Neural cell (in vitro differentiated cells): ENCODE results near the gene PTPN5. TPM values are rescaled to one million over a fixed set of nuclear protein-coding genes. Genes with fewer than 3 reads are reported as not detected.

Experiments used
- H2AFZ ChIP-seq: fragments of 200-600, 300-800 bp; sonication (generic), shearing (Covaris generic); 2 replicates; pipeline ENCODE4 v1.6.0; 2014; ENCODE audit warnings: low read depth, mild to moderate bottlenecking, antibody characterized with exemption, low read length, moderate library complexity
- H3F3A ChIP-seq: fragments of 200-600 bp; shearing (Covaris generic); 2 replicates; pipeline ENCODE4 v1.6.1; 2016; ENCODE audit warnings: mild to moderate bottlenecking, moderate library complexity, mixed read lengths, antibody characterized with exemption, low read length; ENCODE audit not compliant: insufficient read depth, poor library complexity, severe bottlenecking
- H3K27ac ChIP-seq: fragments of 200-600, 300-800 bp; sonication (generic), shearing (Covaris generic); 2 replicates; pipeline ENCODE4 v1.5.1; 2014; ENCODE audit warnings: mild to moderate bottlenecking, low read length, moderate library complexity
- H3K27me3 ChIP-seq: fragments of 300-800, 200-600 bp; sonication (generic), shearing (Covaris generic); 2 replicates; pipeline ENCODE4 v1.6.0; 2014; ENCODE audit warnings: mild to moderate bottlenecking, low read depth, low read length, moderate library complexity; ENCODE audit not compliant: insufficient read depth
- H3K36me3 ChIP-seq: fragments of 300-800, 200-600 bp; sonication (generic), shearing (Covaris generic); 2 replicates; pipeline ENCODE4 v1.5.1; 2014; ENCODE audit warnings: mild to moderate bottlenecking, antibody characterized with exemption, low read length, moderate library complexity; ENCODE audit not compliant: insufficient read depth
- H3K4me2 ChIP-seq: fragments of 300-800, 200-600 bp; sonication (generic), shearing (Covaris generic); 2 replicates; pipeline ENCODE4 v1.6.0; 2014; ENCODE audit warnings: mild to moderate bottlenecking, low read length
- H3K4me3 ChIP-seq: fragments of 300-800, 200-600 bp; sonication (generic), shearing (Covaris generic); 2 replicates; pipeline ENCODE4 v1.5.1; 2014; ENCODE audit warnings: mild to moderate bottlenecking, low read length, moderate library complexity
- H3K79me2 ChIP-seq: fragments of 200-600 bp; shearing (Covaris generic); replicated peaks from 2 replicates; pipeline ENCODE4 v1.6.0; 2014; ENCODE audit warnings: mild to moderate bottlenecking, low read length, moderate library complexity; ENCODE audit not compliant: insufficient read depth
- H3K9ac ChIP-seq: fragments of 300-800, 200-600 bp; sonication (generic), shearing (Covaris generic); 2 replicates; pipeline ENCODE4 v1.6.1; 2016; ENCODE audit warnings: mild to moderate bottlenecking, low read length, mixed read lengths
- H3K9me2 ChIP-seq: fragments of 200-600 bp; shearing (Covaris generic); 2 replicates; pipeline ENCODE4 v1.6.1; 2016; ENCODE audit warnings: mild to moderate bottlenecking, low read length, mixed read lengths; ENCODE audit not compliant: insufficient read depth
- H3K9me3 ChIP-seq: fragments of 200-600, 300-800 bp; sonication (generic), shearing (Covaris generic); 2 replicates; pipeline ENCODE4 v1.6.1; 2016; ENCODE audit warnings: mild to moderate bottlenecking, mixed run types, low read length, moderate library complexity, mixed read lengths
- H4K20me1 ChIP-seq: fragments of 200-600 bp; shearing (Covaris generic); 2 replicates; pipeline ENCODE4 v1.6.1; 2016; ENCODE audit warnings: mild to moderate bottlenecking, mixed run types; ENCODE audit not compliant: insufficient read depth
- CTCF ChIP-seq: fragments of 450-650 bp; IDR thresholded peaks from 2 replicates; pipeline ENCODE4 v1.5.1; 2014; ENCODE audit warnings: antibody characterized with exemption, mild to moderate bottlenecking, moderate library complexity; ENCODE audit not compliant: poor library complexity, severe bottlenecking
- EP300 ChIP-seq: fragments of 450-650 bp; conservative IDR thresholded peaks from 2 replicates; pipeline ENCODE4 v1.6.1; 2014; ENCODE audit warnings: antibody characterized with exemption, mild to moderate bottlenecking, moderate library complexity; ENCODE audit not compliant: poor library complexity, severe bottlenecking
- EZH2 ChIP-seq: fragments of 200-600, 300-800 bp; shearing (Covaris generic), sonication (generic); IDR thresholded peaks from 2 replicates; pipeline ENCODE4 v1.6.1; 2014; ENCODE audit warnings: antibody characterized with exemption, low read length, borderline replicate concordance, mild to moderate bottlenecking; ENCODE audit not compliant: insufficient read depth, poor library complexity, severe bottlenecking
- MXI1 ChIP-seq: fragments of 450-650 bp; conservative IDR thresholded peaks from 2 replicates; pipeline ENCODE4 v1.6.1; 2014; ENCODE audit warnings: antibody characterized with exemption, mild to moderate bottlenecking; ENCODE audit not compliant: poor library complexity, severe bottlenecking
- POLR2AphosphoS5 ChIP-seq: IDR thresholded peaks from 2 replicates; pipeline ENCODE4 v1.6.1; 2012
- RAD21 ChIP-seq: fragments of 450-650 bp; conservative IDR thresholded peaks from 2 replicates; pipeline ENCODE4 v1.6.1; 2014; ENCODE audit warnings: antibody characterized with exemption, mild to moderate bottlenecking, moderate library complexity
- SMC3 ChIP-seq: fragments of 450-650 bp; conservative IDR thresholded peaks from 2 replicates; pipeline ENCODE4 v1.6.1; 2014; ENCODE audit warnings: antibody characterized with exemption, mild to moderate bottlenecking, moderate library complexity; ENCODE audit not compliant: poor library complexity
- TAF1 ChIP-seq: IDR thresholded peaks from 2 replicates; pipeline ENCODE4 v1.6.1; 2012; ENCODE audit warnings: low read depth
- polyA plus RNA-seq: library from polyadenylated mRNA; depleted of rRNA; stranded (reverse); fragments of >200 nt; gene quantifications from 2 replicates; pipeline ENCODE4 v1.2.3, GENCODE V29; 2014
- TF ChIP-seq, protein P1 (sequence below): IDR thresholded peaks from 2 replicates; pipeline ENCODE4 v1.6.1; 2012; ENCODE audit warnings: borderline replicate concordance

PTPN5 gene
- polyA plus RNA-seq, 1 donor from 2014 or later = 122 TPM

DNA sequence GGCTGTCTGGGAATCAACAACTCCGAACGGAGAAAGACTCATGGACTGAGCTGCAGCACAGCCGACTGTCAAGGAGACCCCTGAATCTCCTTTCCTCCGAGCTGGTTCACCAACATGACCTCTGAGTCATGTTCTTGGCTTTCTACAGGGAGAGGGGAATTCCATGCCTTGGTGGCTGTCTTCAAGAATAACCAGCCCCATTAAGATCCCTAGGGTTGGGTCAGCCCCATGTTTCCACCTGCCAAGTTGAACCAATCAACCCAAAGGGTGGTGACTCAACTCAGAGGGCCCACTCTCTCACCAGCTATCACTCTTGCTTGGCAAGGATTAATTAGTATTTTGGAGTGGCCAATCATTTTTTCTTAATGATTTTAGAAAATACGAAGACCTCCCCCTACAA, 37.3 kb downstream of the PTPN5 start:
- no peak for TF ChIP-seq RAD21
- no peak for TF ChIP-seq EP300
- TF ChIP-seq MXI1 = no peak
- no peak for TF ChIP-seq SMC3
- no peak for TF ChIP-seq CTCF
- TF ChIP-seq, protein P1, sequence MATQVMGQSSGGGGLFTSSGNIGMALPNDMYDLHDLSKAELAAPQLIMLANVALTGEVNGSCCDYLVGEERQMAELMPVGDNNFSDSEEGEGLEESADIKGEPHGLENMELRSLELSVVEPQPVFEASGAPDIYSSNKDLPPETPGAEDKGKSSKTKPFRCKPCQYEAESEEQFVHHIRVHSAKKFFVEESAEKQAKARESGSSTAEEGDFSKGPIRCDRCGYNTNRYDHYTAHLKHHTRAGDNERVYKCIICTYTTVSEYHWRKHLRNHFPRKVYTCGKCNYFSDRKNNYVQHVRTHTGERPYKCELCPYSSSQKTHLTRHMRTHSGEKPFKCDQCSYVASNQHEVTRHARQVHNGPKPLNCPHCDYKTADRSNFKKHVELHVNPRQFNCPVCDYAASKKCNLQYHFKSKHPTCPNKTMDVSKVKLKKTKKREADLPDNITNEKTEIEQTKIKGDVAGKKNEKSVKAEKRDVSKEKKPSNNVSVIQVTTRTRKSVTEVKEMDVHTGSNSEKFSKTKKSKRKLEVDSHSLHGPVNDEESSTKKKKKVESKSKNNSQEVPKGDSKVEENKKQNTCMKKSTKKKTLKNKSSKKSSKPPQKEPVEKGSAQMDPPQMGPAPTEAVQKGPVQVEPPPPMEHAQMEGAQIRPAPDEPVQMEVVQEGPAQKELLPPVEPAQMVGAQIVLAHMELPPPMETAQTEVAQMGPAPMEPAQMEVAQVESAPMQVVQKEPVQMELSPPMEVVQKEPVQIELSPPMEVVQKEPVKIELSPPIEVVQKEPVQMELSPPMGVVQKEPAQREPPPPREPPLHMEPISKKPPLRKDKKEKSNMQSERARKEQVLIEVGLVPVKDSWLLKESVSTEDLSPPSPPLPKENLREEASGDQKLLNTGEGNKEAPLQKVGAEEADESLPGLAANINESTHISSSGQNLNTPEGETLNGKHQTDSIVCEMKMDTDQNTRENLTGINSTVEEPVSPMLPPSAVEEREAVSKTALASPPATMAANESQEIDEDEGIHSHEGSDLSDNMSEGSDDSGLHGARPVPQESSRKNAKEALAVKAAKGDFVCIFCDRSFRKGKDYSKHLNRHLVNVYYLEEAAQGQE = no peak
- TF ChIP-seq TAF1 = no peak
- TF ChIP-seq EZH2 = no peak
- TF ChIP-seq POLR2AphosphoS5 = no peak
- no peak overlapping the region for H3K9ac ChIP-seq
- no peak overlapping the region for H3K27ac ChIP-seq
- no peaks in the 10 kb centered on the region for H4K20me1 ChIP-seq
- H3K4me2 ChIP-seq = no peak overlapping the region
- H3K9me2 ChIP-seq = no peaks in the 10 kb centered on the region
- H3K27me3 ChIP-seq = no peaks in the 10 kb centered on the region
- H3F3A ChIP-seq = no peaks in the 10 kb centered on the region
- H3K4me3 ChIP-seq = no peak overlapping the region
- H3K9me3 ChIP-seq = no peaks in the 10 kb centered on the region
- no peaks in the 10 kb centered on the region for H3K79me2 ChIP-seq
- no peak overlapping the region for H2AFZ ChIP-seq
- H3K36me3 ChIP-seq = no peaks in the 10 kb centered on the region

- Histone ChIP-seq H4K20me1 (no peaks in the 10 kb centered on the region), H3K36me3 (no peaks in the 10 kb centered on the region), H3K27me3 (no peaks in the 10 kb centered on the region), H3K9ac (no peak overlapping the region), H2AFZ (no peak overlapping the region), H3K4me3 (no peak overlapping the region), H3K9me3 (no peaks in the 10 kb centered on the region), H3K4me2 (no peak overlapping the region), H3K9me2 (no peaks in the 10 kb centered on the region), H3K79me2 (no peaks in the 10 kb centered on the region), H3K27ac (no peak overlapping the region), H3F3A (no peaks in the 10 kb centered on the region)
- TF ChIP-seq RAD21 (no peak), TAF1 (no peak), CTCF (no peak), EP300 (no peak), MXI1 (no peak), SMC3 (no peak), POLR2AphosphoS5 (no peak), EZH2 (no peak)
- TF ChIP-seq, protein P1 = no peak
Observed at GRCh38 chr11:18752502-18752901, 39.1 kb downstream of the PTPN5 start.
